ENCODE data around the gene STC2. TPM values are rescaled to one million over a fixed set of nuclear protein-coding genes. Genes with fewer than 3 reads are reported as not detected.

Gene STC2
- total and polyA plus RNA-seq, 2 of the 8 experiments (the other 6 are each of a cell fraction or from before 2014, with no cell fraction given), result 26.4 to 53.1 TPM

DNA sequence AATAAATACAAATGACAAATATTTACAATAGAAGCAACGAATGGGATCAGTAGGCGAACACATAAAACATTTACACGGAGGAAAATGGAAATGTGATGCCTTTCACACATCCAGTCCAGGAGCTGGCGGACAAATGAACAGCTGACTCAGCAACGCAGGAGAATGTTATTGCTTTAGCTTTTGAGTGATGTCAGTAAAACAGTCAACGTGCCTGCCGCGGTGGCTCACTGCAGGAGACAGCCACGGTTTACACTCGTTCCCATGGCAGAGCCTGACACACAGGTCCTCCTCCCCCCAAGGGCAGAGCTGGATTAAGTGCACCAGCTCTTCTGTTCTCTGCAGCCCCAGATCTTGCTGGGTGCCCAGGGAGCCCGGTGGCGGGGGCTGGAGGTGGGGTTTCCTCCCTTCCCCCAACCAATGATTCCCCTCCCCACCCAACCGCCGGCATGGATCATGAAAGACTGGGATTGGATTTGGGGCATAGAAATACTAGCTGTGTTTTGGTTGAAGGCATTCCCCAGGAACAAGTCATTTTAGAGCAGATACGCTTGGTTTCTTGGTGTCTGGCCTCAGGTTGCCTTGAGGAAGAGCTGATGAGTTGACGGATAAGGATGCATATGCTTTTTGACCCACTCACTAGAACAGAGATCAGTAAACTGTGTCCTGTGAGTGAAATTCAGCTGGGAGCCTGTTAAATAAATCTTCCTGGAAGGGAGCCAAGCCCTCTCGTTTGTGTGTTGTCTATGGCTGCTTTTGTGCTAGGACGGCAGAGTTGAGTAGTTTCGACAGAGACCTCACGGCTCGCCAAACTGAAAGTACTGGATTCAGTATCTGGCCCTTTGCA lies 12.5 kb downstream of the STC2 start:
- Histone ChIP-seq H3K4me2 (ENCODE audit: insufficient read depth in 1 of 2, low read depth in 2 of 2, low read length in 2 of 2) (0 out of 4 replicates have a peak overlapping the region, but pooled peaks of 1 of the 2 experiments have one; percentile 8), H4K5ac (ENCODE audit: insufficient read length, low read depth, low read length) (no peak overlapping the region), H4K8ac (ENCODE audit: extremely low read depth, insufficient read depth, low read length) (no peak overlapping the region), H3K56ac (replicated peaks; ENCODE audit: insufficient read length, low read depth, low read length) (no peak overlapping the region), H3K4me3 (ENCODE audit: extremely low read depth in 1 of 4, insufficient read depth in 2 of 4, low read depth in 3 of 4, low read length in 4 of 4) (no peak overlapping the region), H3K4ac (replicated peaks; ENCODE audit: insufficient read length, low read depth, low read length) (no peak overlapping the region), H2BK15ac (ENCODE audit: low read length) (no peak overlapping the region), H3K23ac (ENCODE audit: insufficient read length) (no peak overlapping the region), H3K27me3 (replicated peaks in 1 of 4; ENCODE audit: control insufficient read depth in 3 of 4, extremely low read depth in 1 of 4, insufficient read depth in 3 of 4, low read length in 3 of 4) (no peaks in the 10 kb centered on the region), H2BK12ac (ENCODE audit: low read depth, low read length) (no peak overlapping the region; the same call in 1 of the 2 replicates), H2BK5ac (ENCODE audit: low read depth, low read length) (no peak overlapping the region), H3K79me2 (ENCODE audit: control insufficient read depth in 1 of 2, insufficient read depth in 2 of 2, low read length in 2 of 2) (no peaks in the 10 kb centered on the region; a peak in 1 of 4 replicates), H4K20me1 (replicated peaks in 1 of 2; ENCODE audit: control insufficient read depth in 1 of 2, insufficient read depth in 2 of 2, low read length in 2 of 2) (peaks cover 4 to 10% of the 10 kb centered on the region in 2 experiments), H3K9ac (replicated peaks in 1 of 4; ENCODE audit: extremely low read depth in 1 of 4, low read depth in 3 of 4, low read length in 3 of 4) (no peak overlapping the region; a peak in 1 of 7 replicates), H3K4me1 (replicated peaks in 1 of 4; ENCODE audit: control insufficient read depth in 3 of 4, insufficient read depth in 4 of 4, low read length in 3 of 4) (peaks cover 0 to 9% (median 2%) of the 10 kb centered on the region in 4 experiments; a peak in 6 of 7 replicates), H2AFZ (ENCODE audit: low read length) (no peak overlapping the region), H2BK20ac (ENCODE audit: low read length) (no peak overlapping the region), H3K23me2 (ENCODE audit: low read depth, low read length) (no peaks in the 10 kb centered on the region), H4K91ac (replicated peaks; ENCODE audit: insufficient read length, low read length) (no peak overlapping the region), H3K36me3 (ENCODE audit: control insufficient read depth in 2 of 4, insufficient read depth in 4 of 4, low read length in 3 of 4) (peaks cover 15 to 50% (median 32%) of the 10 kb centered on the region in 4 experiments; a peak in 7 of 8 replicates), H3K9me3 (ENCODE audit: insufficient read depth in 2 of 2, low read depth in 1 of 2, low read length in 1 of 2) (no peaks in the 10 kb centered on the region), H3K27ac (ENCODE audit: low read depth, low read length) (peak overlapping the region; percentile 43; the same call in 1 of the 2 replicates), H3K79me1 (ENCODE audit: low read depth, low read length) (no peaks in the 10 kb centered on the region; the same call in 1 of the 2 replicates), H3K18ac (ENCODE audit: extremely low read depth, low read length) (no peak overlapping the region), H2AK5ac (ENCODE audit: low read depth, low read length) (no peak overlapping the region), H2BK120ac (replicated peaks; ENCODE audit: low read depth, low read length) (no peak overlapping the region), H3K14ac (ENCODE audit: insufficient read length) (no peak overlapping the region)
- WGBS, 2 experiments (ENCODE audit: extremely low coverage in 1 of 2, insufficient coverage in 1 of 2, insufficient read length in 1 of 2, insufficient replicate concordance in 2 of 2, low coverage in 1 of 2, low lambda C conversion rate in 2 of 2, missing lambda C conversion rate in 1 of 2), result 73% methylated on average over 21 of the region's 21 CpGs; no CpG with 5 or more reads in 1 of the 2 experiments
- FAIRE-seq (no peak), DNase-seq (ENCODE audit: low read depth in 1 of 2, low spot score in 2 of 2) (no peak)
- CTCF ChIA-PET (ENCODE audit: partially characterized antibody), result interaction anchor here (0.7 to 14.3 kb wide), 10 partner anchors 11 to 272 kb away, joined by 3 to 126 read pairs (median 4); partner anchors contain the start of gene STC2
- POLR2A ChIA-PET (ENCODE audit: partially characterized antibody), result interaction anchor here (0.6 to 14.8 kb wide), 11 partner anchors 12 to 648 kb away, joined by 3 to 536 read pairs (median 4); partner anchors contain the start of genes ATP6V0E1 and STC2
- TF ChIP-seq RNF2 (IDR thresholded peaks at IDR 0.05; ENCODE audit: borderline replicate concordance, low read depth, low read length, missing control alignments, poor library complexity, severe bottlenecking) (no peak), CHD1 (IDR thresholded peaks at IDR 0.05; ENCODE audit: low read depth, low read length) (no peak), POLR2AphosphoS5 (IDR thresholded peaks at IDR 0.05; ENCODE audit: low read depth, low read length) (peak; percentile 88), RXRA (IDR thresholded peaks at IDR 0.05; ENCODE audit: insufficient read depth, low read depth, low read length) (no peak), MAFK (IDR thresholded peaks at IDR 0.05; ENCODE audit: low read depth, low read length) (peak; percentile 78), POLR2A (IDR thresholded peaks at IDR 0.05; ENCODE audit: control extremely low read depth in 1 of 2, low read depth in 2 of 2, low read length in 2 of 2) (peak; percentile 58 to 65), SIN3A (conservative IDR thresholded peaks at IDR 0.05 in 1 of 2, IDR thresholded peaks at IDR 0.05 in 1 of 2; ENCODE audit: low read depth in 1 of 2, low read length in 2 of 2) (0 out of 4 replicates have a peak, but pooled peaks of 1 of the 2 experiments have one; percentile 34)
- TF ChIP-seq, protein P1, sequence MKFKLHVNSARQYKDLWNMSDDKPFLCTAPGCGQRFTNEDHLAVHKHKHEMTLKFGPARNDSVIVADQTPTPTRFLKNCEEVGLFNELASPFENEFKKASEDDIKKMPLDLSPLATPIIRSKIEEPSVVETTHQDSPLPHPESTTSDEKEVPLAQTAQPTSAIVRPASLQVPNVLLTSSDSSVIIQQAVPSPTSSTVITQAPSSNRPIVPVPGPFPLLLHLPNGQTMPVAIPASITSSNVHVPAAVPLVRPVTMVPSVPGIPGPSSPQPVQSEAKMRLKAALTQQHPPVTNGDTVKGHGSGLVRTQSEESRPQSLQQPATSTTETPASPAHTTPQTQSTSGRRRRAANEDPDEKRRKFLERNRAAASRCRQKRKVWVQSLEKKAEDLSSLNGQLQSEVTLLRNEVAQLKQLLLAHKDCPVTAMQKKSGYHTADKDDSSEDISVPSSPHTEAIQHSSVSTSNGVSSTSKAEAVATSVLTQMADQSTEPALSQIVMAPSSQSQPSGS (IDR thresholded peaks at IDR 0.05; ENCODE audit: low read length), result peak; percentile 72; the same call in 1 of the 2 replicates
